Left lung (tissue), 10 donors: Measurements from ENCODE around the gene FGF3. TPM values are rescaled to one million over a fixed set of nuclear protein-coding genes. Genes with fewer than 3 reads are reported as not detected.
A peak's percentile ranks its signal among the peaks of the same experiment; 100 is the strongest.

Source experiments
- ATAC-seq: fragments of 200-7000 bp; cut with Tn5 transposase; one replicate; pipeline ENCODE4 v1.9.1; 2020; ENCODE audit warnings: moderate library complexity
- DNase-seq, 4 donors: peaks; one replicate each; pipeline ENCODE4 v3.0.0-alpha.2; 2013 to 2020
- H3K27ac ChIP-seq, 2 donors: fragments of 200-600 bp; sonication (generic) in 1 of 2; one replicate each; pipeline versions ENCODE4 v1.5.0 to v1.8.0; 2020 to 2021
- H3K27me3 ChIP-seq, 2 donors: fragments of 200-600 bp; sonication (generic) in 1 of 2; one replicate each; pipeline versions ENCODE4 v1.5.0 to v1.8.0; 2020 to 2021
- H3K36me3 ChIP-seq, 2 donors: fragments of 200-600 bp; sonication (generic) in 1 of 2; one replicate each; pipeline versions ENCODE4 v1.5.0 to v1.8.0; 2020 to 2021
- H3K4me1 ChIP-seq, 2 donors: fragments of 200-600 bp; one replicate each; pipeline ENCODE4 v1.8.0; 2021
- H3K4me3 ChIP-seq, 2 donors: fragments of 200-600 bp; sonication (generic) in 1 of 2; one replicate each; pipeline versions ENCODE4 v1.5.0 to v1.8.0; 2020 to 2021; ENCODE audit warnings: mild to moderate bottlenecking in 1 of 2
- H3K9me3 ChIP-seq, 2 donors: fragments of 200-600 bp; sonication (generic) in 1 of 2; one replicate each; pipeline versions ENCODE4 v1.5.0 to v1.8.0; 2020 to 2021
- CTCF ChIP-seq, 2 donors: fragments of 200-600 bp; sonication (generic) in 1 of 2; IDR thresholded peaks; one replicate each; pipeline versions ENCODE4 v1.5.0 to v1.8.0; 2021; ENCODE audit warnings: antibody characterized with exemption in 2 of 2
- intact Hi-C, 2 donors: fragments of 100-400 bp; cut with DNase I; formaldehyde crosslinking; loops; one replicate each; pipeline versions ENCODE4 v1.11.2 to v1.14.2; 2022
- polyA plus RNA-seq, 6 donors: library from polyadenylated mRNA; unstranded; fragments of 120-200 nt; gene quantifications; one replicate each; pipeline ENCODE4 v1.2.1, GENCODE V29; 2013; ENCODE audit not compliant: insufficient read length in 6 of 6
- total RNA-seq, 2 donors: library from RNA; stranded (reverse); fragmentation: NEBNext Ultra II Directional; extraction: Animal tissue kit (Norgen Biotek cat#: 25700); gene quantifications; one replicate each; pipeline ENCODE4 v1.2.1, GENCODE V29; 2021
- donor health status: DM: no; HTN: yes; CAD: no.
- donor health status: DM: no; HTN: no; CAD: no.

The FGF3 gene
- total and polyA plus RNA-seq, 8 donors, result not detected

GRCh38 chr11:69844396-69844795 is 25.2 kb upstream of the FGF3 start:
- Histone ChIP-seq H3K36me3 (no peaks in the 10 kb centered on the region), H3K9me3 (no peaks in the 10 kb centered on the region), H3K27ac (no peak overlapping the region), H3K27me3 (peaks cover 0 to 40% of the 10 kb centered on the region in 2 donors), H3K4me1 (no peaks in the 10 kb centered on the region), H3K4me3 (no peak overlapping the region)
- no peak for ATAC-seq
- no peak for DNase-seq
- intact Hi-C loops, result no loop called here
- no peak for TF ChIP-seq CTCF (IDR thresholded peaks at IDR 0.05)

DNA sequence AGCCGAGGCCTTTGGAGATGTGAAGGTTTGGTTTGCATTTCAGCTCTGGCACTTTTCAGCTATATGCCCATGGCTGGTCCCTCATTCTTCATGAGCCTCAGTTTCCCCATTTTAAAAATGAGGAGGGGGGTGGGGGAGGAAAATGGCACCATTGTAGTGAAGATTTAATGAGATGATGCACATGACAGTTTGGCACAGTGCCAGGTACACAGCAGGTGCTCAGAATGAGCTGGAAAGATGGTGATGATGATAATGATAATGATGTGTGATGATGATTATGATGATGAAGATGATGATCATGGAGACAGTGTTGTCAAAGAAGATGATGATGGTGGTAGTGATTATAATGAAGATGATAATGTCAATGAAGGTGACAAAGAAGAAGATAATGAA is 24.3 kb upstream of the FGF3 start:
- H3K4me3 ChIP-seq, result no peak overlapping the region
- no peak for TF ChIP-seq CTCF (IDR thresholded peaks at IDR 0.05)
- H3K27ac ChIP-seq, result no peak overlapping the region
- DNase-seq (peak in 1 of 4 donors; percentile 8), ATAC-seq (no peak)
- no peaks in the 10 kb centered on the region for H3K9me3 ChIP-seq
- intact Hi-C loops, result no loop called here
- H3K36me3 ChIP-seq, result no peaks in the 10 kb centered on the region
- no peaks in the 10 kb centered on the region for H3K4me1 ChIP-seq
- peaks cover 0 to 41% of the 10 kb centered on the region in 2 donors for H3K27me3 ChIP-seq

GRCh38 chr11:69842746-69843528 is 23.7 kb upstream of the FGF3 start:
- Histone ChIP-seq H3K4me1 (no peaks in the 10 kb centered on the region), H3K4me3 (no peak overlapping the region), H3K9me3 (no peaks in the 10 kb centered on the region), H3K36me3 (no peaks in the 10 kb centered on the region), H3K27ac (no peak overlapping the region), H3K27me3 (peaks cover 0 to 41% of the 10 kb centered on the region in 2 donors)
- DNase-seq (peak in 1 of 4 donors; percentile 11), ATAC-seq (no peak)
- no peak for TF ChIP-seq CTCF (IDR thresholded peaks at IDR 0.05)
- intact Hi-C loops, result no loop called here

DNA sequence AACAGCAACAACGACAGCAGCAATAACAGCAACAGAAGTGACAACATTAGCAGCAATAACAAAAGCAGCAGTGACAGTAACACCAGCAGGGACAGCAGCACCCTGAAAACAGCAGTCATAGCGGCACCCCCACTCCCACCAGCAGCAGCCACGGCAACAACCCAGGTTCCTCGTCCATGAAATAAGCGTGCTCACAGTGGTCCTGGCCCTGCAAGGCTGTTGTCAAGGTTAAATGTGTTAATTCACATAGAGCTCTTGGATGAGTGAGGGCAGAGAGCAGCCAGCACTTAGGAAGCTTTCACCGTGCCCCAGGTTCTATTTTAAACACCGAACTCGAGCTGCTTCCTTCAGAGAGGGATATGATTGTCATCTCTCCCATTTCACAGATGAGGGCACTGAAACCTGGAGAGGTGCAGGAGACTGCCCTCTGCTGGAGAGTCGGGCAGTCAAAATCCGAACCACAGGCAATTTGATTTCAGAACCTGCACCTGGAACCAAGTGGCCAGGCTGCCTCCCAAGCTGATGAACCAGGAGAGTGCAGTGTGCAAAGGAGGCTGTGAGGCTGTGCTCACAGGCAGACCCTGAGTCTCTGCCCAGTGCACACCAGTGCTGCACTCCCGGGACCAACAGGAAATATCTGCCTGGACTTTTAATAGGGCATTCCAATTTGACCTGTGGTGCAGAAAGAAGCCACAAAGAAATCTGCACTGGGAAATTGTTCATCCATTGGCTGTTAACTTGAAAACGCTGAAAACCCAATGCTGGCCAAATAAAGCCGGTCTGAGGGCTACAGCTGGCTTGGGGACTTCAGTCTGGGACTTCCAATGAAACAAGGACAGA is 22.9 kb upstream of the FGF3 start:
- Histone ChIP-seq H3K9me3 (no peaks in the 10 kb centered on the region), H3K27ac (no peak overlapping the region), H3K4me1 (no peaks in the 10 kb centered on the region), H3K36me3 (no peaks in the 10 kb centered on the region), H3K4me3 (no peak overlapping the region), H3K27me3 (peaks cover 0 to 41% of the 10 kb centered on the region in 2 donors)
- DNase-seq (peak in 1 of 4 donors; percentile 16), ATAC-seq (no peak)
- TF ChIP-seq CTCF (IDR thresholded peaks at IDR 0.05), result no peak
- intact Hi-C loops, result no loop called here
